ENCODE results near the gene SLC12A7. TPM values are rescaled to one million over a fixed set of nuclear protein-coding genes. Genes with fewer than 3 reads are reported as not detected.

SLC12A7 gene
- total and polyA plus RNA-seq, 2 of the 13 experiments (the other 11 are each of a cell fraction or from before 2014, with no cell fraction given) = 14.0 to 18.5 TPM

GRCh38 chr5:1110307-1111240 is 1.3 kb downstream of the SLC12A7 start (continued):
- no peak for TF ChIP-seq SNAPC2 (CRISPR knock-in tag; IDR thresholded peaks at IDR 0.05)
- TF ChIP-seq ZBTB2 (CRISPR knock-in tag; IDR thresholded peaks at IDR 0.05; ENCODE audit: low read depth) = no peak
- no peak for TF ChIP-seq ZNF691 (CRISPR knock-in tag; IDR thresholded peaks at IDR 0.05; ENCODE audit: borderline replicate concordance, low read depth)
- TF ChIP-seq SALL1 (CRISPR knock-in tag; IDR thresholded peaks at IDR 0.05) = no peak
- no peak for TF ChIP-seq KAT8 (CRISPR knock-in tag; IDR thresholded peaks at IDR 0.05)
- TF ChIP-seq TEF (CRISPR knock-in tag; IDR thresholded peaks at IDR 0.05) = no peak
- 0 out of 2 replicates have a peak, but pooled peaks have one; percentile 1 for TF ChIP-seq YEATS4 (CRISPR knock-in tag; IDR thresholded peaks at IDR 0.05; ENCODE audit: borderline replicate concordance)
- no peak for TF ChIP-seq ZNF224 (CRISPR knock-in tag; IDR thresholded peaks at IDR 0.05)
- no peak for TF ChIP-seq GZF1 (CRISPR knock-in tag; IDR thresholded peaks at IDR 0.05)
- TF ChIP-seq HDAC6 (IDR thresholded peaks at IDR 0.05; ENCODE audit: low read depth, low read length) = no peak
- peak; percentile 54; the same call in 1 of the 2 replicates for TF ChIP-seq PRDM15 (CRISPR knock-in tag; IDR thresholded peaks at IDR 0.05)
- peak; percentile 95 for TF ChIP-seq HNRNPL (IDR thresholded peaks at IDR 0.05; ENCODE audit: low read depth, low read length)
- no peak for TF ChIP-seq FOSL1 (CRISPR knock-in tag; IDR thresholded peaks at IDR 0.05; ENCODE audit: borderline replicate concordance)
- no peak for TF ChIP-seq SYNCRIP (IDR thresholded peaks at IDR 0.05; ENCODE audit: insufficient read depth, low read depth, low read length)
- TF ChIP-seq NFIB (CRISPR knock-in tag; IDR thresholded peaks at IDR 0.05; ENCODE audit: borderline replicate concordance) = no peak
- no peak for TF ChIP-seq MTF2 (CRISPR knock-in tag; IDR thresholded peaks at IDR 0.05; ENCODE audit: borderline replicate concordance)
- no peak for TF ChIP-seq IRF2 (CRISPR knock-in tag; IDR thresholded peaks at IDR 0.05)
- TF ChIP-seq ZNF468 (CRISPR knock-in tag; IDR thresholded peaks at IDR 0.05) = no peak
- TF ChIP-seq ZNF615 (CRISPR knock-in tag; IDR thresholded peaks at IDR 0.05; ENCODE audit: borderline replicate concordance) = no peak
- no peak for TF ChIP-seq AGO1 (IDR thresholded peaks at IDR 0.05; ENCODE audit: low read depth, low read length, poor library complexity, severe bottlenecking)
- TF ChIP-seq ZNF343 (CRISPR knock-in tag; IDR thresholded peaks at IDR 0.05) = 0 out of 2 replicates have a peak, but pooled peaks have one; percentile 45
